Dendritic cell treated with granulocyte-macrophage colony-stimulating factor and Interleukin-4, amounts not matched to agents 40 ng/mL and 50 ng/mL, for 4 days (primary cell): ENCODE results near the gene PRR3.
"Not testable (repeated sequence)": the region's sequence is repeated elsewhere in the genome, so short reads cannot be mapped to it uniquely, and the experiment has no call there.

Source experiments
- H3K27ac Mint-ChIP-seq: one replicate; pipeline ENCODE4 v1.8.0; 2022; ENCODE audit warnings: mild to moderate bottlenecking, mixed read lengths
- H3K27me3 Mint-ChIP-seq: one replicate; pipeline ENCODE4 v1.8.0; 2022; ENCODE audit warnings: mild to moderate bottlenecking, mixed read lengths
- H3K36me3 Mint-ChIP-seq: one replicate; pipeline ENCODE4 v1.8.0; 2022; ENCODE audit warnings: low read depth, mixed read lengths
- H3K4me1 Mint-ChIP-seq: one replicate; pipeline ENCODE4 v1.8.0; 2022; ENCODE audit warnings: low read depth, mixed read lengths
- H3K4me3 Mint-ChIP-seq: one replicate; pipeline ENCODE4 v1.8.0; 2022; ENCODE audit warnings: mild to moderate bottlenecking, moderate library complexity, mixed read lengths
- H3K9me3 Mint-ChIP-seq: one replicate; pipeline ENCODE4 v1.8.0; 2022; ENCODE audit warnings: mixed read lengths
- intact Hi-C: fragments of 100-400 bp; cut with micrococcal nuclease; formaldehyde crosslinking; loops from one replicate; pipeline ENCODE4 v1.15.0; 2022

The PRR3 gene

GRCh38 chr6:30520522-30520921 is 36.6 kb upstream of the PRR3 start:
- Mint-ChIP-seq H3K4me1 (peaks cover 59% of the 10 kb centered on the region), H3K4me3 (no peak overlapping the region), H3K27ac (no peak overlapping the region), H3K36me3 (no peaks in the 10 kb centered on the region), H3K27me3 (no peaks in the 10 kb centered on the region), H3K9me3 (peaks cover 9% of the 10 kb centered on the region)
- intact Hi-C loops, result no loop called here

- H3K36me3 Mint-ChIP-seq, H3K27ac Mint-ChIP-seq, intact Hi-C loops, H3K9me3 Mint-ChIP-seq, H3K4me3 Mint-ChIP-seq, H3K27me3 Mint-ChIP-seq: not testable (repeated sequence)
- peaks cover 54% of the 10 kb centered on the region for H3K4me1 Mint-ChIP-seq
Measured at GRCh38 chr6:30521082-30521481, 36.0 kb upstream of the PRR3 start.

- H3K9me3 Mint-ChIP-seq, intact Hi-C loops, H3K27ac Mint-ChIP-seq, H3K27me3 Mint-ChIP-seq, H3K36me3 Mint-ChIP-seq, H3K4me3 Mint-ChIP-seq: not testable (repeated sequence)
- peaks cover 54% of the 10 kb centered on the region for H3K4me1 Mint-ChIP-seq
Measured at GRCh38 chr6:30521952-30522351, 35.1 kb upstream of the PRR3 start.

- peaks cover 67% of the 10 kb centered on the region for H3K4me1 Mint-ChIP-seq
- intact Hi-C loops, H3K9me3 Mint-ChIP-seq, H3K4me3 Mint-ChIP-seq, H3K27me3 Mint-ChIP-seq, H3K27ac Mint-ChIP-seq, H3K36me3 Mint-ChIP-seq: not testable (repeated sequence)
Measured at GRCh38 chr6:30526444-30526843, 30.7 kb upstream of the PRR3 start.

GRCh38 chr6:30529349-30529875 is 27.7 kb upstream of the PRR3 start:
- Mint-ChIP-seq H3K27ac (peak overlapping the region; percentile 69), H3K4me1 (peaks cover 47% of the 10 kb centered on the region)
- intact Hi-C loops, H3K9me3 Mint-ChIP-seq, H3K36me3 Mint-ChIP-seq, H3K4me3 Mint-ChIP-seq, H3K27me3 Mint-ChIP-seq: not testable (repeated sequence)

- no peaks in the 10 kb centered on the region for H3K9me3 Mint-ChIP-seq
- no peaks in the 10 kb centered on the region for H3K36me3 Mint-ChIP-seq
- H3K4me1 Mint-ChIP-seq, result peaks cover 42% of the 10 kb centered on the region
- no peak overlapping the region for H3K4me3 Mint-ChIP-seq
- intact Hi-C loops, result no loop called here
- peak overlapping the region; percentile 69 for H3K27ac Mint-ChIP-seq
- H3K27me3 Mint-ChIP-seq, result no peaks in the 10 kb centered on the region
Measured at GRCh38 chr6:30530014-30530413, 27.1 kb upstream of the PRR3 start.

GRCh38 chr6:30533460-30534294 is 23.4 kb upstream of the PRR3 start:
- H3K27ac Mint-ChIP-seq, result no peak overlapping the region
- no peaks in the 10 kb centered on the region for H3K9me3 Mint-ChIP-seq
- H3K4me1 Mint-ChIP-seq, result peaks cover 30% of the 10 kb centered on the region
- intact Hi-C loops, result loop anchor here (2.0 kb wide), 1 partner anchor 37 kb away; no protein-coding TSS in a partner anchor
- no peak overlapping the region for H3K4me3 Mint-ChIP-seq
- peaks cover 2% of the 10 kb centered on the region for H3K27me3 Mint-ChIP-seq
- H3K36me3 Mint-ChIP-seq, result no peaks in the 10 kb centered on the region

- H3K9me3 Mint-ChIP-seq, result no peaks in the 10 kb centered on the region
- H3K27me3 Mint-ChIP-seq, result peaks cover 15% of the 10 kb centered on the region
- no peak overlapping the region for H3K4me3 Mint-ChIP-seq
- intact Hi-C loops, result no loop called here
- no peak overlapping the region for H3K27ac Mint-ChIP-seq
- H3K4me1 Mint-ChIP-seq, result peaks cover 14% of the 10 kb centered on the region
- H3K36me3 Mint-ChIP-seq, result no peaks in the 10 kb centered on the region
Measured at GRCh38 chr6:30537931-30538330, 19.2 kb upstream of the PRR3 start.

GRCh38 chr6:30541515-30542403 is 15.3 kb upstream of the PRR3 start:
- H3K36me3 Mint-ChIP-seq, result peaks cover 14% of the 10 kb centered on the region
- H3K27ac Mint-ChIP-seq, result no peak overlapping the region
- H3K27me3 Mint-ChIP-seq, result peaks cover 20% of the 10 kb centered on the region
- H3K9me3 Mint-ChIP-seq, result no peaks in the 10 kb centered on the region
- peaks cover 23% of the 10 kb centered on the region for H3K4me1 Mint-ChIP-seq
- peak overlapping the region; percentile 67 for H3K4me3 Mint-ChIP-seq
- intact Hi-C loops, result loop anchor here (5.0 kb wide), 1 partner anchor 56 kb away; no protein-coding TSS in a partner anchor

- Mint-ChIP-seq H3K9me3 (no peaks in the 10 kb centered on the region), H3K27ac (peak overlapping the region; percentile 11), H3K27me3 (peaks cover 20% of the 10 kb centered on the region), H3K4me3 (peak overlapping the region; percentile 67), H3K36me3 (peaks cover 19% of the 10 kb centered on the region), H3K4me1 (peaks cover 23% of the 10 kb centered on the region)
- intact Hi-C loops, result loop anchor here (5.0 kb wide), 1 partner anchor 55 kb away; no protein-coding TSS in a partner anchor
Measured at GRCh38 chr6:30542404-30542725, 14.7 kb upstream of the PRR3 start.

GRCh38 chr6:30542915-30543314 is 14.2 kb upstream of the PRR3 start:
- Mint-ChIP-seq H3K36me3 (peaks cover 19% of the 10 kb centered on the region), H3K4me1 (peaks cover 23% of the 10 kb centered on the region), H3K9me3 (no peaks in the 10 kb centered on the region), H3K4me3 (no peak overlapping the region), H3K27ac (peak overlapping the region; percentile 11), H3K27me3 (peaks cover 20% of the 10 kb centered on the region)
- intact Hi-C loops, result loop anchor here (5.0 kb wide), 1 partner anchor 54 kb away; no protein-coding TSS in a partner anchor

- Mint-ChIP-seq H3K36me3 (peaks cover 28% of the 10 kb centered on the region), H3K27ac (no peak overlapping the region)
- intact Hi-C loops, result loop anchor here (2.0 to 5.0 kb wide), 2 partner anchors 53 to 61 kb away; no protein-coding TSS in a partner anchor
Measured at GRCh38 chr6:30543821-30544220, 13.3 kb upstream of the PRR3 start.

GRCh38 chr6:30544666-30545272 is 12.3 kb upstream of the PRR3 start:
- Mint-ChIP-seq H3K4me3 (no peak overlapping the region), H3K27me3 (peaks cover 20% of the 10 kb centered on the region), H3K9me3 (no peaks in the 10 kb centered on the region), H3K36me3 (peaks cover 37% of the 10 kb centered on the region), H3K27ac (no peak overlapping the region), H3K4me1 (peaks cover 31% of the 10 kb centered on the region)
- intact Hi-C loops, result loop anchor here (2.0 to 5.0 kb wide), 2 partner anchors 53 to 62 kb away; no protein-coding TSS in a partner anchor

More at GRCh38 chr6:30543821-30544220, 13.3 kb upstream of the PRR3 start:
- no peak overlapping the region for H3K4me3 Mint-ChIP-seq
- peaks cover 20% of the 10 kb centered on the region for H3K27me3 Mint-ChIP-seq
- peaks cover 31% of the 10 kb centered on the region for H3K4me1 Mint-ChIP-seq
- H3K9me3 Mint-ChIP-seq, result no peaks in the 10 kb centered on the region
